ENCODE measurements around the gene ARCN1.
"Not testable (repeated sequence)": the region's sequence is repeated elsewhere in the genome, so short reads cannot be mapped to it uniquely, and the experiment has no call there.

ARCN1 gene

GRCh38 chr11:118594984-118595383 lies 22.8 kb downstream of the ARCN1 start:
- DNase-seq (ENCODE audit: low read depth), result peak; percentile 80
- TF ChIP-seq, protein P1, sequence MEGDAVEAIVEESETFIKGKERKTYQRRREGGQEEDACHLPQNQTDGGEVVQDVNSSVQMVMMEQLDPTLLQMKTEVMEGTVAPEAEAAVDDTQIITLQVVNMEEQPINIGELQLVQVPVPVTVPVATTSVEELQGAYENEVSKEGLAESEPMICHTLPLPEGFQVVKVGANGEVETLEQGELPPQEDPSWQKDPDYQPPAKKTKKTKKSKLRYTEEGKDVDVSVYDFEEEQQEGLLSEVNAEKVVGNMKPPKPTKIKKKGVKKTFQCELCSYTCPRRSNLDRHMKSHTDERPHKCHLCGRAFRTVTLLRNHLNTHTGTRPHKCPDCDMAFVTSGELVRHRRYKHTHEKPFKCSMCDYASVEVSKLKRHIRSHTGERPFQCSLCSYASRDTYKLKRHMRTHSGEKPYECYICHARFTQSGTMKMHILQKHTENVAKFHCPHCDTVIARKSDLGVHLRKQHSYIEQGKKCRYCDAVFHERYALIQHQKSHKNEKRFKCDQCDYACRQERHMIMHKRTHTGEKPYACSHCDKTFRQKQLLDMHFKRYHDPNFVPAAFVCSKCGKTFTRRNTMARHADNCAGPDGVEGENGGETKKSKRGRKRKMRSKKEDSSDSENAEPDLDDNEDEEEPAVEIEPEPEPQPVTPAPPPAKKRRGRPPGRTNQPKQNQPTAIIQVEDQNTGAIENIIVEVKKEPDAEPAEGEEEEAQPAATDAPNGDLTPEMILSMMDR (conservative IDR thresholded peaks at IDR 0.05; ENCODE audit: control insufficient read depth, insufficient read depth, low read depth, low read length), result peak; percentile 59
- H3K4me3 ChIP-seq (ENCODE audit: control insufficient read depth, low read depth, low read length), result not testable (repeated sequence)

- TF ChIP-seq, protein P1 (conservative IDR thresholded peaks at IDR 0.05; ENCODE audit: control insufficient read depth, insufficient read depth, low read depth, low read length), result no peak
- H3K4me3 ChIP-seq (ENCODE audit: control insufficient read depth, low read depth, low read length), result no peak overlapping the region
- DNase-seq (ENCODE audit: low read depth), result no peak
Measured at GRCh38 chr11:118596224-118597146, 24.3 kb downstream of the ARCN1 start.

DNA sequence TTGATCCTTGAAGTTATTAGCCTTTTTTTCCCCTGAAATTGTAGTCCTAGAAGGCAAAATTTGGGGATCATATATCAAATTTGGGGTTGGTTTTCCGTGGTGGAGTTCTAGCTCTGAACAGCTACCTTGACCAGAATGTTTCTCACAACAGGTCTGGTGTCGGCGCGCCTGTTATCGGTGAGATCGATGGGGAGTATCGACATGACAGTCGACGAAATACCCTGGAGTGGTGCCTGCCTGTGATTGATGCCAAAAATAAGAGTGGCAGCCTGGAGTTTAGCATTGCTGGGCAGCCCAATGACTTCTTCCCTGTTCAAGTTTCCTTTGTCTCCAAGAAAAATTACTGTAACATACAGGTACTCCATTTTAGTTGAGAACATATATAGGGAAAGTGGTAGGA lies 25.3 kb downstream of the ARCN1 start:
- H3K4me3 ChIP-seq (ENCODE audit: control insufficient read depth, low read depth, low read length), result no peak overlapping the region
- TF ChIP-seq, protein P1 (conservative IDR thresholded peaks at IDR 0.05; ENCODE audit: control insufficient read depth, insufficient read depth, low read depth, low read length), result no peak
- no peak for DNase-seq (ENCODE audit: low read depth)

DNA sequence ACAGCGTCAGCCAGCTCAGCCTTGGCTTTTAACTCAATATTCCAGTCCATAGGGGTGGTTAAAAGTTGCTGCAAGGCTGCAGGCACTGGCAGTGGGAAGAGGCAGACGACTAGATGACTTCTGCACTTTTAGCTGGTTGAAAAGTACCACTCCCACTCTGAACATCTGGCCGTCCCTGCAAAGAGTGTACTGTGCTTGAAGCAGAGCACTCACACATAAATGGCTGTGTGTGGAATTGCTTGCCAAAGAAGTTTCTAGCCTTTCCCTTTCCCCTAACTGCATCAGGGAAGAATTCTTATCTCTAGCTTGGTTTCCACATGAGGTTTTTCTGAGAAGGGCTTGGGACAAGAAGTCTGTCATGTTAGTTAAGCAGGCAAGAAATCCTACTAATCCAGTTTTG lies 30.1 kb downstream of the ARCN1 start:
- H3K4me3 ChIP-seq (ENCODE audit: control insufficient read depth, low read depth, low read length), result no peak overlapping the region
- TF ChIP-seq, protein P1 (conservative IDR thresholded peaks at IDR 0.05; ENCODE audit: control insufficient read depth, insufficient read depth, low read depth, low read length), result no peak
- peak; percentile 69 for DNase-seq (ENCODE audit: low read depth)

DNA sequence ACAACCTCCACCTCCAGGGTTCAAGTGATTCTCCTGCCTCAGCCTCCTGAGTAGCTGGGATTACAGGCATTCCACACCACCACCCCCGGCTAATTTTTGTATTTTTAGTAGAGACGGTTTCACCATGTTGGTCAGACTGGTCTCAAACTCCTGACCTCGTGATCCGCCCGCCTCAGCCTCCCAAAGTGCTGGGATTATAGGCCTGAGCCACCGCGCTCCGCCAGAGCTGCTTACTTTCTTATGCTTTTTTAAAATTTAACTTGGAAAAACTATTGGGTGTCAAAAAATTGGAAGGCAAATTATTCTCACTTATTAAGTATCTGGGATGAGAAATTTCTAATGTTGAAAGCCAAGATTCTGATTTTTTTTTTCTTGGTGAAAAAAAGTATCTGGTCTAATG lies 31.5 kb downstream of the ARCN1 start:
- H3K4me3 ChIP-seq (ENCODE audit: control insufficient read depth, low read depth, low read length); DNase-seq (ENCODE audit: low read depth): not testable (repeated sequence)

GRCh38 chr11:118604566-118604965 lies 32.4 kb downstream of the ARCN1 start:
- no peak for DNase-seq (ENCODE audit: low read depth)
- H3K4me3 ChIP-seq (ENCODE audit: control insufficient read depth, low read depth, low read length), result no peak overlapping the region
- TF ChIP-seq, protein P1 (conservative IDR thresholded peaks at IDR 0.05; ENCODE audit: control insufficient read depth, insufficient read depth, low read depth, low read length), result no peak

GRCh38 chr11:118605116-118605867 lies 33.1 kb downstream of the ARCN1 start:
- DNase-seq (ENCODE audit: low read depth), result peak; percentile 99
- H3K4me3 ChIP-seq (ENCODE audit: control insufficient read depth, low read depth, low read length), result no peak overlapping the region
- TF ChIP-seq, protein P1 (conservative IDR thresholded peaks at IDR 0.05; ENCODE audit: control insufficient read depth, insufficient read depth, low read depth, low read length), result no peak
